HG02973 (cell line): ENCODE data around the gene MRGPRG.

ENCODE experiments used
- ATAC-seq: cut with Tn5 transposase; IDR thresholded peaks from one replicate; pipeline ENCODE4 v1.9.1; 2021; ENCODE audit warnings: moderate library complexity; ENCODE audit not compliant: unreplicated experiment

MRGPRG gene

DNA sequence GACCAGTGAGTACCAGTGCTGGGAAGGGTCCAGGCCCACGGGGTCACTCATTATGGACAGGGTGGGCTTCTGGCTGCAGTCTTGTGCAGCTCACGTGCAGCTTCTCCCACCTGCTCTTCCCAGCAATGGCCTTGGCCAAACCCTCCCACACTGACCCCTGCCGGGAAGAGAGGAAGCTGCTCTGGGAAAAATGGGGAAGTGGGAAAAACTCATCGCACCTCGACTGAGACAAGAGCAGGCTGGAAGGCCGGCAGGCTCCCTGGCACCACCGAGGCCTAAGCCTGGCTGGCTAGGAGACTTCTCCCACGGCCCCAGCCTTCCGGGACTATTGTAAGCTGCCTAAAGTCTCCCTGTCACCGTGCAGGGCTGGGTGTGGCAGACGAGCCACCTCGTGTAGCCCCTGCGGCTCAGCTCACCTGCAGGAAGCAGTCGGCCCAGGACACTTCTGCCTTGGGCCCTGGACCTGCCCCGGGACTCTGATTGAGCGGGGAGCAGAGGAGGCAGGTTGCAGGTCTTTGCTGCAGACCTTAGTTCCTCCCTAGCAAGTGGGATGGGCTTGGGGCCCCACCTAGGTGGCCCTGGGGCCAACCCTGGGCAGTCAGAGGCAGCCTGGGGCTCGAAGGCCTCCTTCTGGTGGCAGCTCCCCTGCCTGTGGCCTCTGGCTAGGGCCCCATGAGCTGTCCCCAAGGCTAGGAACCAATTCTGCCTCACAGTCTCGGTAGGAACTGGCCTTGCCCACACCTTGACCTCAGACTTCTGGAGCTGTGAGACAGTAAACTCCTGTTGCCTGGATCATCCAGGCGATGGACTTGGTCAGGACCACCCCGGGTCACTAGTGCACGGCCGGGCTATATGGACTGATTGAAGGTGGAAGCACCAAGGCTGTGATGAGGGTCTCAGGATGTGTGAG lies 23.1 kb downstream of the MRGPRG start:
- no peak for ATAC-seq

DNA sequence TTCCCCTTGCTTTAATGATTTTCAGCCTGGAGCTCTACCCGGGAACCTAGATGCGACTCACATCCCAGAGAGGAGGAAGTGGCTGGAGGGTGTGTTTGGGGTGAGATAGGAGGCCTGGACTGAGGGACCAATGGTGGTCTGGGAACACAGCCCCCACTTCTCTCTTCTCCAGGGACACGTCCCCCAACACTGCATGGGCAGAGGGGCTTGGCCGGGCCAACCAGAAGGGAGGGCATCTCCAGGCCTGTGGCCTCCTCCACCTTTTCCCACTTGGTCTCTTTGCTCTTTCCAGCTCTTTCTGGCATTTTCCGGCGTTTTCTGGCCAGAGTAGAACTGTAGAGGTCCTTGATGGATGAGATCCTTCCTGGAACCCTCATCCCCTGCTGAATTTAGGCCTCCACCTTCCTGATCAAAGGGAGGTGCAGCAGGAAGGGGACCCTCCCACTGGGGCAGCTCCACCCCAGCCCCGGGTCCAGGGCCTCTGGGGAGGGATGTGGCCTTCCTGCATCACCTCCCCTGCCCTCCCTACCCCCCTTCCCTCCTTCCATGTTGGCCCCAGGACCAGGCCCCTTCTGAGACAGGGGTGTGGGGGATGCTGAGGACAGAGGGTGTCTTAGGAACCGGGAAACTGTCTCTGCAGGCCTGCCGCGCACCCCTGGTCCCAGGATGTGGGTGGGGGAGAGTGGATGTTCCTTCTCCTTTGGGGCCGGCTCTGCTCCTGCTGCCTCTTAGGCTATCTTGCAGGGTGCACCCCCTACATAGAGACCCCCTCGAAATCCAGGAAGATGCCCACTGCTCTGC lies 24.4 kb downstream of the MRGPRG start:
- ATAC-seq: no peak

DNA sequence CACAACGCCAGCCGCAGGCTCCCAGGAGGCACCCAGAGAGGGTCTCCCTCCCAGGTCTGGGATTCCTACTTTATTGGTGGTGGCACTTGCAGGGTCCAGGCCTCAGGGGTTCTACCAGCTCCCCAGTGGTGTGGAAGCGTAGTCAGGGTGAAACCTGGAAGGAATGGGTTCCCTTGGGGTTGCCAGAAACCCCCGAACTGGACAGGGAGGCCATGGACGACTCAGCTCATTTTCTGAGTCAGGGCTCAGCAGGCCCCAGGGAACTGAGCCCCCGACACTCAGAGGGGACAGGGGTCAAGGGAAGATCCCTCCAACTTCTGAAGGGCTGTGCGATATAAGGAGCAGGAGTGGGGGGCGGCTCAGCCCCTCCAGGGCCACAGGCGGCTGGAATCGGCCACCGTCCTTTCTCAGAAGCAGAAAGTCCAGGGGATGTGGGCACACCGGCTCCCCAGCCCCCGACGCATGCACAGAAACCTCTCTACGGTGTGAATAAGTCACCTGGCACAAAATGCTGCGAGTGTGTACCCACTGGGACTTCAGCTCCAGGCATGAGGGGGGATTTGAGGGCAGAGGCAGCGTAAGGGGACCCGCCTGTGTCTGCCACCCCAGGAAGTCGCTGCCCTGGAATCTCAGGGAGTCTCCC lies 25.1 kb downstream of the MRGPRG start:
- ATAC-seq: no peak

GRCh38 chr11:3192511-3193372 lies 25.9 kb downstream of the MRGPRG start:
- ATAC-seq: no peak

DNA sequence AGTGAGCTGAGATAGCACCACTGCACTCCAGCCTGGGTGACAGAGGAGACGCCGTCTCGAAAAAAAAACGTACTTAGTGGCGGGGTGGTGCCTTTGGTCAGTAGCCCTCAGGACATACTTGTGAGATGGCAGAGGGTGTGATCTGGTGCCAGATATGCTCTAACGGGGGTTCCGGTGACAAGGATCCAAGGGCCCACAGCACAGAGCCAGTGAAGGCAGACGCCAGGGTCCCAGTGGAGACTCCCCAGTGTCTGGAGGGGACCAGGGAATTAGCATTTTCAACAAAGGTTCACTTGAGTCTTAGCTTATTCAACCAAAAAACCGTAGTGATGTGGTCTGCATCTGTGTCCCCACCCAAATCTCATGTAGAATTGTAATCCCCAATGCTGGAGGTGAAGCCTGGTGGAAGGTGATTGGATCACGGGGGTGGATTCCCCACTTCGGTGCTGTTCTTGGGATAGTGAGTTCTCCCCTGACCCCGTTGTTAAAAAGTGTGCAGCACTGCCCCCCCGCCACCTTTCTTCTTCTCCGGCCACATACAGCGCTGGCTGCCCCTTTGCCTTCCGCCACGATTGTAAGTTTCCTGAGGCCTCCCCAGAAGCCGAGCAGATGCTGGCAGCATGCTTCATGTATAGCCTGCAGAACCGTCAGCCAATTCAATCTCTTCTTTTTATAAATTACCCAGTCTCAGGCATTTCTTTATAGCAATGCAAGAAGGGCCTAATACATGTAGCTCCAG lies 26.9 kb downstream of the MRGPRG start:
- no peak for ATAC-seq

DNA sequence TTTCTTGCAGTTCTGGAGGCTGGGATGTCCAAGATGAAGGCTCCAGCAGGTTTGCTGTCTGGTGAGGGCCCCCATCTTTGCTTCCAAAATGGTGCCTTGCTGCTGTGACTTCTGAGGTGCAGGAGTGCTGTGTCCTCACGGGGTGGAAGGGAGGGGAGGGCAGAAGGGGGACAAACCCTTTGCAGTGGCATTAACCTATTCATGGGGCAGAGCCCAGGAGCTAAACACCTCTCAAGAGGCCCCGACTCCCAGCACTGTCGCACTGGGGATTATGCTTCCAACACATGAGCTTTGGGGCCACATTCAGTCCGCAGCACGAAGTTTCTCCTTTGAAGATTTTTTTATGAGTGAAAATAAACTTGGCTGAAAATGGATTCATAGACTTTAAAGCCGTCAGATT lies 28.0 kb downstream of the MRGPRG start:
- no peak for ATAC-seq

GRCh38 chr11:3189886-3190583 lies 28.6 kb downstream of the MRGPRG start:
- no peak for ATAC-seq

- ATAC-seq: no peak
These were observed 29.3 kb downstream of the MRGPRG start for GRCh38 chr11:3189196-3189843.

DNA sequence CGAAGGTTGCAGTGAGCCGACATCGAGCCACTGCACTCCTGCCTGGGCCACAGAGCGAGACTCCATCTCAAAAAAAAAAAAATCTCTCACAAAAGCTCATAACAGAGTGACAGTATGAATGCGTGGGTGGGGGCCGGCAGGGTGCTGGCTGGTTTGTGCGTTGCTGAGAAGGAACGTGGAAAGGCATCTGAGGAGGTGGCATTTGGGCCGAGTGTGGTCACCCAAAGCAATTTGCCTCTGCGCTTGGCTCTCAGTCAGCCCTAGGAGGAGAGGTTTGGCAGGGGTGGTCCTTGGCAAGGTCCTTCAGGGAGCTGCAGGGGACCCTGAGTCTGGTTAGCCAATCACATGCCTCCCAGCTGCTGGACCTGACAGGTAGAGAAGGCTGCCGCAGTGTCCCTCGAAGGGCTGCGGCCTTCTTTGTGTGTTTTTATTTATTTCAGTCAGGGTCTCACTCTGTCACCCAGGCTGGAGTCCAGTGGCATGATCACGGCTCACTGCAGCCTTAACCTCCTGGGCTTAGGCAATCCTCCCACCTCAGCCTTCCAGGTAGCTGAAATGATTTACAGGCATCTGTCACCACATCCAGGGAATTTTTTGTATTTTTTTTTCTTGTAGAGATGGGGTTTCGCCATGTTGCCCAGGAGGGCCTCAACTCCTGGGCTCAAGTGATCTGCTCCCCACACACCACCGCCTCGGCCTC lies 30.0 kb downstream of the MRGPRG start:
- no peak for ATAC-seq

- no peak for ATAC-seq
These were observed 32.3 kb downstream of the MRGPRG start for GRCh38 chr11:3186166-3186953.

DNA sequence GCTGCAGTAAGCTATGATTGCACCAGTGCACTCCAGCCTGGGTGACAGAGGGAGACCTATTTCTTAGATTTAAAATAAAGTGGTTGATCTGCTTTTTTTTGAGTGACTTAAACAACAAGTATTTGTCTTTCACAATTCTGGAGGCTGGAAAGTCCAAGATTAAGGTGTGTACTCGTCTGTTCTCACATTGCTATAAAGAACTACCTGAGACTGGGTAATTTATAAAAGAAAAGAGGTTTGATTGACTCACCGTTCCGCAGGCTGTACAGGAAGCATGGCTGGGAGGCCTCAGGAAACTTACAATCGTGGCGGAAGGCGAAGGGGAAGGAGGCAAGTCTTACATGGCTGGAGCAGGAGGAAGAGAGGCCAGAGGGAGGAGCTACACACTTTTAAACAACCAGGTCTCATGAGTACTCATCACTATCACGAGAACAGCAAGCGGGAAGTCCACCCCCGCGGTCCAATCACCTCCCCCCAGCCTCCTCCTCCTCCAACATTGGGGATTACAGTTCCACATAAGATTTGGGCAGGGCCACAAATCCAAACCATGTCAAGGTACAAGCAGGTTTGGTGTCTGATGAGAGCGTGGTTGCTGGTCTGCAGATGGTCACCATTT lies 33.8 kb downstream of the MRGPRG start:
- no peak for ATAC-seq

- no peak for ATAC-seq
These were observed 35.1 kb downstream of the MRGPRG start for GRCh38 chr11:3183523-3183922.

DNA sequence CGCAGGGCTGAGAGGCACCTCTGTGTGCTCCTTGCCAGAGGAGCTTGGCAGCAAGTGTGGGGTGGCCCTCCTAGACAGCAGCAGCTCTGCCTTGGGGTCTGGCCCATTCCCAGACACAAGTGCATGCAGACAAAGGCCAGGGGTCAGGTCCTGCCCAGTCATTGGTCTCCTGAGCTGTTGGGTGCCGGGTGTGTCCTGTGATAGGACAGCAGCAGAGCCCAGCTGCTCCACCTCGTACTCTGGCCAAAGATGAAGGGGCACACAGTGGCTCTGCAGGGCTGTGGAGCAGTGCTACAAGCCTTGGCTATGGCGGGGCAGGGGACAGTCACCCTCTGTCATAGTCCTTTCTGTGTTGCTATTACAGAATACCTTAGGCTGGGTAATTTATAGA lies 36.2 kb downstream of the MRGPRG start:
- ATAC-seq: no peak

DNA sequence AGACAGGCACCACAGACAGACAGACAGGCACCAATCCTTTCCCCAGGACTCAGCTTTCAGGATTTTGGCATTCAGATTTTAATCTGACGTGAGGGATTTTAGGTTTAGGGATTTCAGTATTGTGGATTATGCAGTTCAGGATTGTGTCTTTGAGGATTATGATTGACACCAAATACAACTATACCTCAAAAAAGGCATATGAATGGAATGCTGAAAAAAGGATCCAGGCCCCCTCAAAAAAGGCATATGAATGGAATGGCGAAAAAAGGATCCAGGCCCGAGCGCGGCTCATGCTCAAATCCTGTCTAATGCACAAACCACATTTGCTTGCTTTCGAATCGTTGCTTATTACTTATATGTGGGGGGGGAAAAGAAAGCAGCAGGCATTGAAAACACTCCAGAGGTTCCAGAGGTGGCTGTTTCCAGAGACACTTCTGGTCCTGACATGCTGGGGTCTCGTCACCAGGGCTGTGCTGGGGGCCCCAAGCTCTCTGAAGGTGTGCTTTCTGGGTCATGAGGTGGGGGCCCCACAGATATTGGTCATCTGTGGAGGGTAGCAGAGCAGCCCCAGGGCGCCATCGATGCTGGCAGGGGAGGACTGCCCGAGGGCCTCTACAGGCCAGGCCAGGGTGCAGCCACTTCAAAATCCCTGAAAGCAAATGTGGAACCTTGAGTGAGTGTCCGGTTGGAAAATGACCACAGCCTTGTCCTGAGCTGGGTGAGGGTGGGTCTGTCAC lies 36.7 kb downstream of the MRGPRG start:
- no peak for ATAC-seq

DNA sequence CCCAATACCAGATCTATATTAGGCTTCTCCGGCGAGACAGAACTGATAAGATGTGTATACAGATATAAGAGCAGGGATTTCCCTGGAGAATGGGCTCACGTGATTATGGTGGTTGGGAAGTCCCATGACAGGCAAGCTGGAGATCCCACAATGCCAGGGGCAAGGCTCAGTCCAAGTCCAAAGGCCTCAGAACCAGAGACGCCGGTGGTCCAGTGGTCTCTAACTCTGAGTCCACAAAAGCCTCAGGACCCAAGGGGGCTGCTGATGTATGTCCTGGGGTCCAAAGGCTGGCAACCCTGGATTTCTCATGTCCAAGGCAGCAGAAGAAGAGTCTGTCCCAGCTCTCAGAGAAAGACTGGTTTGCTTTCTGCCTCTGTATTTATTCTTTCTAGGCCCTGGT lies 37.7 kb downstream of the MRGPRG start:
- ATAC-seq: no peak

DNA sequence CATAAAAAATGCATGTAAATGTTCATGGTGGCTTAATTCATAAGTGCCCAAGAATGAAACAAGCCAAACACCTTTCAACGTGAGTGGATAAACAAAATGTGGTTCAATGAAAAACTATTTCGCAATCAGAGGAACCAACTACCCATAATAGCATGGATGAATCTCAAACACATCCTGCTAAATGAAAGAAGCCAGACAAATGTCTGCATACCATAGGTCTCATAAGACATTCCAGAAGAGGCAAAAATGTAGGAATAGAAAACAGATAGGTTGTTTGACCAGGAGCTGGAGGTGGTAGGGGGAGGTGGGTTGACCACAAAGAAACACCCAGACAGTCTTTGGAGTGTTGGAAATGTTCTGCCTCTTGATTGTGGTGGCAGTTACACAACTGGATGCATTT lies 40.3 kb downstream of the MRGPRG start:
- no peak for ATAC-seq
